ENCODE measurements around the gene FARS2. TPM values are rescaled to one million over a fixed set of nuclear protein-coding genes. Genes with fewer than 3 reads are reported as not detected.

FARS2 gene
- total and polyA plus RNA-seq, 2 experiments from 2014 or later: 9.9 to 15.4 TPM

DNA sequence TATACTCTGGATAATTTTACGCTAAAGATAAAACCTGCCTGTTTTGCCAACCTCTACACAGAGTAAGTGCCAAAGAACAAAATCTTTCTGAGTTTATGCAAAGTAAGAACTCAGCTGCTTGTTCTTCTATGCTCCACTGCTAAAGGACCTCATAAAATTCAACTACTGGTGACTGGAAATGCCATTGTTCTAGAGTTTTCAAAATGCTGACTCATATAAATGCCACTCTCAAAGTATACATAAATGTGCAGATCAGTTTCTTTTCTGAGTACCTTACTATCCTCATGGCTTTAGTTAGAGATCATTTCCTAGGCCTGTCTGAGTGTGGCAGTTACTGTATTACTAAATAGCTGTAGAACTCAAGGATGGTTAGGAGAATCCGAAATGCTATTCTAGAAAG, 46.2 kb upstream of the FARS2 start:
- Histone ChIP-seq H4K20me1 (ENCODE audit: insufficient read depth, poor library complexity, severe bottlenecking) (no peaks in the 10 kb centered on the region), H3K9me3 (ENCODE audit: low read depth) (no peaks in the 10 kb centered on the region), H3K4me1 (ENCODE audit: insufficient read depth) (peaks cover 4% of the 10 kb centered on the region), H3K27me3 (no peaks in the 10 kb centered on the region), H3K36me3 (replicated peaks; ENCODE audit: insufficient read depth, low read depth) (no peaks in the 10 kb centered on the region), H3K79me2 (no peaks in the 10 kb centered on the region), H3K4me2 (no peak overlapping the region), H3K4me3 (no peak overlapping the region), H3K27ac (no peak overlapping the region), H2AFZ (no peak overlapping the region), H3K9me2 (replicated peaks; ENCODE audit: insufficient read depth) (no peaks in the 10 kb centered on the region)
- no peak for TF ChIP-seq CTCF (IDR thresholded peaks at IDR 0.05; ENCODE audit: poor library complexity)
- no peak for TF ChIP-seq EZH2 (IDR thresholded peaks at IDR 0.05; ENCODE audit: borderline replicate concordance)
- no peak for TF ChIP-seq EZH2phosphoT487 (IDR thresholded peaks at IDR 0.05; ENCODE audit: low read depth, severe bottlenecking, unreplicated experiment)
- no peak for DNase-seq (ENCODE audit: low spot score)
- WGBS (ENCODE audit: low lambda C conversion rate, missing lambda C conversion rate): 88% methylated on average over 2 of the region's 2 CpGs

GRCh38 chr6:5215799-5216198, 45.5 kb upstream of the FARS2 start:
- H3K36me3 ChIP-seq (replicated peaks; ENCODE audit: insufficient read depth, low read depth): no peaks in the 10 kb centered on the region
- H3K9me3 ChIP-seq (ENCODE audit: low read depth): no peaks in the 10 kb centered on the region
- H3K27me3 ChIP-seq: no peaks in the 10 kb centered on the region
- H4K20me1 ChIP-seq (ENCODE audit: insufficient read depth, poor library complexity, severe bottlenecking): no peaks in the 10 kb centered on the region
- no peaks in the 10 kb centered on the region for H3K9me2 ChIP-seq (replicated peaks; ENCODE audit: insufficient read depth)
- no peak overlapping the region for H3K4me2 ChIP-seq
- no peak overlapping the region for H3K4me3 ChIP-seq
- H2AFZ ChIP-seq: no peak overlapping the region
- H3K4me1 ChIP-seq (ENCODE audit: insufficient read depth): peaks cover 4% of the 10 kb centered on the region
- no peak for DNase-seq (ENCODE audit: low spot score)
- H3K79me2 ChIP-seq: no peaks in the 10 kb centered on the region
- 88% methylated on average over 9 of the region's 9 CpGs for WGBS (ENCODE audit: low lambda C conversion rate, missing lambda C conversion rate)
- no peak overlapping the region for H3K27ac ChIP-seq
- TF ChIP-seq CTCF (IDR thresholded peaks at IDR 0.05; ENCODE audit: poor library complexity): no peak
- TF ChIP-seq EZH2 (IDR thresholded peaks at IDR 0.05; ENCODE audit: borderline replicate concordance): no peak
- TF ChIP-seq EZH2phosphoT487 (IDR thresholded peaks at IDR 0.05; ENCODE audit: low read depth, severe bottlenecking, unreplicated experiment): no peak

DNA sequence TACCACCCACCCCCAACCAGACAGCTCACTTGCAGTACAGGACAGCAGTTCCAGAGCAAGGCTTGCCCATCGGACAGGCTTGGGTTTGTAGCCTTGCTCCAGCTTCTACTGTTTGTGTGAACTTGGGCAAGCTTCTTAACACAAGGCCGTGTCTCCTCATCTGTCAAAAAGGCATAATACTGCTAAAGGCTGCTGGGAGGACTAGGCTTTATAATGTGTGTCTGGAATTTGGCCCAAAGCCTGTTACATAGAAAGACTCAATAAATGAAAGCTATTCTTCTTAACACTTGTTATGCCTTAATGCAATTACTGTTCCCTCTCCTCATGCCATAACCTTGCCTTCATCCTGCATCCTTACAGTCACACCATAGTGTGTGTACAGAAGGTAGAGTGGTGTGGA, 44.0 kb upstream of the FARS2 start:
- DNase-seq (ENCODE audit: low spot score): no peak
- H3K79me2 ChIP-seq: no peaks in the 10 kb centered on the region
- H3K9me2 ChIP-seq (replicated peaks; ENCODE audit: insufficient read depth): no peaks in the 10 kb centered on the region
- H4K20me1 ChIP-seq (ENCODE audit: insufficient read depth, poor library complexity, severe bottlenecking): no peaks in the 10 kb centered on the region
- peaks cover 4% of the 10 kb centered on the region for H3K4me1 ChIP-seq (ENCODE audit: insufficient read depth)
- H3K27ac ChIP-seq: no peak overlapping the region
- no peaks in the 10 kb centered on the region for H3K9me3 ChIP-seq (ENCODE audit: low read depth)
- H3K4me3 ChIP-seq: no peak overlapping the region
- TF ChIP-seq CTCF (IDR thresholded peaks at IDR 0.05; ENCODE audit: poor library complexity): no peak
- TF ChIP-seq EZH2 (IDR thresholded peaks at IDR 0.05; ENCODE audit: borderline replicate concordance): no peak
- no peak for TF ChIP-seq EZH2phosphoT487 (IDR thresholded peaks at IDR 0.05; ENCODE audit: low read depth, severe bottlenecking, unreplicated experiment)
- no peaks in the 10 kb centered on the region for H3K27me3 ChIP-seq
- H3K4me2 ChIP-seq: no peak overlapping the region
- no peak overlapping the region for H2AFZ ChIP-seq
- H3K36me3 ChIP-seq (replicated peaks; ENCODE audit: insufficient read depth, low read depth): no peaks in the 10 kb centered on the region
- 93% methylated on average over 2 of the region's 2 CpGs for WGBS (ENCODE audit: low lambda C conversion rate, missing lambda C conversion rate)

Measured in hepatocyte (in vitro differentiated cells).